Mesothelial cell of epicardium (in vitro differentiated cells): ENCODE results near the gene GALNT6. TPM values are rescaled to one million over a fixed set of nuclear protein-coding genes. Genes with fewer than 3 reads are reported as not detected.

ENCODE experiments used
- DNase-seq, 2 experiments: peaks; one replicate each; pipeline ENCODE4 v3.0.0; 2021; ENCODE audit warnings: low spot score in 2 of 2; ENCODE audit not compliant: unreplicated experiment in 2 of 2
- H3K27ac Mint-ChIP-seq: 2 replicates; pipeline ENCODE4 v1.8.0; 2021; ENCODE audit warnings: mixed read lengths
- H3K27me3 Mint-ChIP-seq: 2 replicates; pipeline ENCODE4 v1.8.0; 2021; ENCODE audit warnings: low read depth, mixed read lengths
- H3K36me3 Mint-ChIP-seq: 2 replicates; pipeline ENCODE4 v1.8.0; 2021; ENCODE audit warnings: mixed read lengths
- H3K4me1 Mint-ChIP-seq: 2 replicates; pipeline ENCODE4 v1.8.0; 2021; ENCODE audit warnings: mixed read lengths
- H3K4me3 Mint-ChIP-seq: 2 replicates; pipeline ENCODE4 v1.8.0; 2021; ENCODE audit warnings: mild to moderate bottlenecking, moderate library complexity, mixed read lengths
- H3K9me3 Mint-ChIP-seq: 2 replicates; pipeline ENCODE4 v1.8.0; 2021; ENCODE audit warnings: mixed read lengths
- total RNA-seq: library from RNA; stranded (reverse); gene quantifications from 3 replicates; pipeline ENCODE4 v1.2.1, GENCODE V29; 2021
- TF ChIP-seq, protein P1 (sequence below): fragments of 200-600 bp; sonication (generic); IDR thresholded peaks from one replicate; pipeline ENCODE4 v1.5.0; 2021; ENCODE audit warnings: antibody characterized with exemption; ENCODE audit not compliant: unreplicated experiment

The GALNT6 gene
- total RNA-seq, 1 donor from 2014 or later: 12.8 TPM

DNA sequence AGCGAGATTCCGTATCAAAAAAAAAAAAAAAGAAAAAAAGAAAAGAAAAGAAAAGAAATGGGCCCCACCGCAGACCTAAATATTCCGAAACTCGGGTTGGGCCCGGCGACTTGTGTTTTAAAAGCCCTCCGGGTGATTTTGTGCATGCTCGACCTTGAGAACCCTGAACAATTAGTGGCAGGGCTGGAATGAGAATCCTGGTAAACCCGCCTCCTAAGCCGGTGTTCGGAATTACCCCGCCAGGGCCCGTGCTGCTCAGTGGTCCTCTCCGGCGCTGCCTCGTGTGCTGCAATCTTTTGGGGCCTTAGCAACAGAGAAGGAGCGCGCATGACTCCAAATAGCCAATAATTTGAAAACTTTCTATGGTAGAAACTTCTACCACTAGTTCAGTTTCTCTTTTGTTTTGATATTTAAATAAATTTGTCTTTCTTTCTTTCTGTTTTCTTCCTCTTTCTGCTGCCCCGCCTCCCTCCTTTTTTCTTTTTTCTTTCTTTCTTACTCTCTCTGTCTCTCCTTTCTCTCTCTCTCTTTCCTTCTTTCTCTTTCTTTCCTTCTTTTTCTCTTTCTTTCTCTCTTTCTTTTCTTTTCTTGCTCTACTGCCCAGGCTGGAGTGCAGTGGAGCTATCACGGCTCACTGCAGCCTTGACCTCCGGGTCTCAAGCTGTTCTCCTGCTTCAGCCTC is 1.5 kb upstream of the GALNT6 start:
- peaks cover 53% of the 10 kb centered on the region for H3K4me1 Mint-ChIP-seq
- peak overlapping the region; percentile 77 for H3K4me3 Mint-ChIP-seq
- peak overlapping the region; percentile 81 for H3K27ac Mint-ChIP-seq
- peak in 1 of 2 experiments; percentile 49 for DNase-seq
- TF ChIP-seq, protein P1, sequence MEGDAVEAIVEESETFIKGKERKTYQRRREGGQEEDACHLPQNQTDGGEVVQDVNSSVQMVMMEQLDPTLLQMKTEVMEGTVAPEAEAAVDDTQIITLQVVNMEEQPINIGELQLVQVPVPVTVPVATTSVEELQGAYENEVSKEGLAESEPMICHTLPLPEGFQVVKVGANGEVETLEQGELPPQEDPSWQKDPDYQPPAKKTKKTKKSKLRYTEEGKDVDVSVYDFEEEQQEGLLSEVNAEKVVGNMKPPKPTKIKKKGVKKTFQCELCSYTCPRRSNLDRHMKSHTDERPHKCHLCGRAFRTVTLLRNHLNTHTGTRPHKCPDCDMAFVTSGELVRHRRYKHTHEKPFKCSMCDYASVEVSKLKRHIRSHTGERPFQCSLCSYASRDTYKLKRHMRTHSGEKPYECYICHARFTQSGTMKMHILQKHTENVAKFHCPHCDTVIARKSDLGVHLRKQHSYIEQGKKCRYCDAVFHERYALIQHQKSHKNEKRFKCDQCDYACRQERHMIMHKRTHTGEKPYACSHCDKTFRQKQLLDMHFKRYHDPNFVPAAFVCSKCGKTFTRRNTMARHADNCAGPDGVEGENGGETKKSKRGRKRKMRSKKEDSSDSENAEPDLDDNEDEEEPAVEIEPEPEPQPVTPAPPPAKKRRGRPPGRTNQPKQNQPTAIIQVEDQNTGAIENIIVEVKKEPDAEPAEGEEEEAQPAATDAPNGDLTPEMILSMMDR: no peak
- no peaks in the 10 kb centered on the region for H3K9me3 Mint-ChIP-seq
- H3K36me3 Mint-ChIP-seq: no peaks in the 10 kb centered on the region
- peaks cover 31% of the 10 kb centered on the region for H3K27me3 Mint-ChIP-seq

GRCh38 chr12:51390891-51391282 is 319 bp downstream of the GALNT6 start:
- Mint-ChIP-seq H3K27me3 (peaks cover 31% of the 10 kb centered on the region), H3K36me3 (no peaks in the 10 kb centered on the region), H3K4me3 (peak overlapping the region; percentile 88), H3K4me1 (peaks cover 63% of the 10 kb centered on the region), H3K9me3 (no peaks in the 10 kb centered on the region), H3K27ac (peak overlapping the region; percentile 89)
- no peak for DNase-seq
- TF ChIP-seq, protein P1: no peak

DNA sequence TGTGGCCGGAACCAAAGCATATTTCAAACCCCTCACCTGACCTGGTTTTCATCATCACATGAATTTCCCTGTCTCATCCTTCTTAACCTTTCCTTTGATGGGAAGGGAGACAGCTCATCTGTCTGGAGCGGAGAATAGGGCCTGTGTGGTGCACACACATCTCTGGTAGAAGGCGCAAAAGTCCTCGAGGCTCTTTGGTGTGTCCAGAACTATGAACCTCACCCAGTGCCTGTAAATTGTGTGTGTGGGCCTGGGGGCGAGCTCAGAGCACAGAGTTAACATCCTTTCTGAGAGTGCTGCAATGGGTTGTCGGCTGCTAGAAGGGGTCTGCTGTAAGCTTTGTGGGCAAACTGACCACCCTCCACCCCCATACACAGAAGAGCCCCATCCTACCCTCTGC is 749 bp downstream of the GALNT6 start:
- H3K4me1 Mint-ChIP-seq: peaks cover 59% of the 10 kb centered on the region
- H3K27me3 Mint-ChIP-seq: peaks cover 31% of the 10 kb centered on the region
- no peaks in the 10 kb centered on the region for H3K36me3 Mint-ChIP-seq

GRCh38 chr12:51389302-51389999 is 1.8 kb downstream of the GALNT6 start:
- Mint-ChIP-seq H3K4me3 (no peak overlapping the region), H3K4me1 (peaks cover 57% of the 10 kb centered on the region), H3K27ac (no peak overlapping the region), H3K36me3 (no peaks in the 10 kb centered on the region), H3K27me3 (peaks cover 31% of the 10 kb centered on the region), H3K9me3 (no peaks in the 10 kb centered on the region)
- no peak for DNase-seq
- TF ChIP-seq, protein P1: no peak

More for the DNA sequence above, 749 bp downstream of the GALNT6 start:
- peak overlapping the region; percentile 89 for H3K27ac Mint-ChIP-seq
- DNase-seq: no peak
- TF ChIP-seq, protein P1: no peak
- H3K9me3 Mint-ChIP-seq: no peaks in the 10 kb centered on the region
- peak overlapping the region; percentile 88 for H3K4me3 Mint-ChIP-seq

GRCh38 chr12:51388846-51389245 is 2.4 kb downstream of the GALNT6 start:
- Mint-ChIP-seq H3K27ac (peak overlapping the region; percentile 67), H3K36me3 (no peaks in the 10 kb centered on the region), H3K9me3 (no peaks in the 10 kb centered on the region), H3K27me3 (peaks cover 30% of the 10 kb centered on the region), H3K4me1 (peaks cover 59% of the 10 kb centered on the region), H3K4me3 (no peak overlapping the region)
- TF ChIP-seq, protein P1: no peak
- no peak for DNase-seq
